ENCODE data around the gene KRT80. TPM values are rescaled to one million over a fixed set of nuclear protein-coding genes. Genes with fewer than 3 reads are reported as not detected.

The KRT80 gene
- total RNA-seq, 1 experiment from 2014 or later, result 51.5 TPM

DNA sequence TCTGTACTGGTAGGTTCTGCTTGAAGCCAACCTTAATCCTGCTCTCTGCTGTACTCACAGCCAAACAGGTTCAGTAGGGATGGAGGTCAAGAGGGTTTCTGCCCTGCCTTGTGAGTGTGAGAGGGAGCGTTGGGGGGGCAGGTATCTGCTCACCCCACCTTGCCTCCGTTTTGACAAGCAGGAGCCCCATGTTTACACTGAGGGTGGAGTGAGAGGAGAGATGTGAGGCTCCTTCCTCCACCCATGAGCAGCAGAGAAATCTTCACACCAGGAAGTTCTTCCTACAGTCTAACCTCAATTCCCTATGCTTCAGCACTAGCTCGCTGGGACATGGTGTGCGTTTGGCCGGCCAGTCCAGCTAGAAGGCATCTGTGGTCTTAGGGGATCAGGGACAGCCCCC, 4.2 kb downstream of the KRT80 start:
- in situ Hi-C loops (cut with HindIII; ENCODE audit: low pct_unique_long_range_greater_than_20kb, low sequenced_read_pairs) (no loop called here), intact Hi-C loops (cut with micrococcal nuclease; ENCODE audit: unreplicated experiment) (no loop called here)
- Histone ChIP-seq H3K36me3 (ENCODE audit: control insufficient read depth, insufficient read depth, low read length) (no peaks in the 10 kb centered on the region), H3K4me3 (ENCODE audit: low read depth in 2 of 2, low read length in 2 of 2) (no peak overlapping the region), H3K27me3 (ENCODE audit: control insufficient read depth, insufficient read depth, low read length) (no peaks in the 10 kb centered on the region), H3K9me3 (ENCODE audit: control insufficient read depth, insufficient read depth, low read depth, low read length) (no peaks in the 10 kb centered on the region), H3K27ac (ENCODE audit: low read length) (peak overlapping the region; percentile 95), H3K4me1 (ENCODE audit: control insufficient read depth, insufficient read depth, low read length) (peaks cover 96% of the 10 kb centered on the region)
- ChIA-PET CTCF (no interaction called here), POLR2A (no interaction called here)
- no TSS peak for BruUV-seq (replicated peaks)
- DNase-seq (ENCODE audit: low read depth, low spot score), result no peak
- no peak for ATAC-seq
- TF ChIP-seq POLR2AphosphoS5 (IDR thresholded peaks at IDR 0.05; ENCODE audit: low read depth, low read length), result no peak
- no peak for TF ChIP-seq TCF7L2 (IDR thresholded peaks at IDR 0.05; ENCODE audit: low read depth, low read length)
- TF ChIP-seq, protein P1, sequence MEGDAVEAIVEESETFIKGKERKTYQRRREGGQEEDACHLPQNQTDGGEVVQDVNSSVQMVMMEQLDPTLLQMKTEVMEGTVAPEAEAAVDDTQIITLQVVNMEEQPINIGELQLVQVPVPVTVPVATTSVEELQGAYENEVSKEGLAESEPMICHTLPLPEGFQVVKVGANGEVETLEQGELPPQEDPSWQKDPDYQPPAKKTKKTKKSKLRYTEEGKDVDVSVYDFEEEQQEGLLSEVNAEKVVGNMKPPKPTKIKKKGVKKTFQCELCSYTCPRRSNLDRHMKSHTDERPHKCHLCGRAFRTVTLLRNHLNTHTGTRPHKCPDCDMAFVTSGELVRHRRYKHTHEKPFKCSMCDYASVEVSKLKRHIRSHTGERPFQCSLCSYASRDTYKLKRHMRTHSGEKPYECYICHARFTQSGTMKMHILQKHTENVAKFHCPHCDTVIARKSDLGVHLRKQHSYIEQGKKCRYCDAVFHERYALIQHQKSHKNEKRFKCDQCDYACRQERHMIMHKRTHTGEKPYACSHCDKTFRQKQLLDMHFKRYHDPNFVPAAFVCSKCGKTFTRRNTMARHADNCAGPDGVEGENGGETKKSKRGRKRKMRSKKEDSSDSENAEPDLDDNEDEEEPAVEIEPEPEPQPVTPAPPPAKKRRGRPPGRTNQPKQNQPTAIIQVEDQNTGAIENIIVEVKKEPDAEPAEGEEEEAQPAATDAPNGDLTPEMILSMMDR (IDR thresholded peaks at IDR 0.05), result no peak
- no peak for TF ChIP-seq SIN3A (IDR thresholded peaks at IDR 0.05; ENCODE audit: borderline replicate concordance, insufficient read depth, low read depth, low read length)
- TF ChIP-seq, protein P2, sequence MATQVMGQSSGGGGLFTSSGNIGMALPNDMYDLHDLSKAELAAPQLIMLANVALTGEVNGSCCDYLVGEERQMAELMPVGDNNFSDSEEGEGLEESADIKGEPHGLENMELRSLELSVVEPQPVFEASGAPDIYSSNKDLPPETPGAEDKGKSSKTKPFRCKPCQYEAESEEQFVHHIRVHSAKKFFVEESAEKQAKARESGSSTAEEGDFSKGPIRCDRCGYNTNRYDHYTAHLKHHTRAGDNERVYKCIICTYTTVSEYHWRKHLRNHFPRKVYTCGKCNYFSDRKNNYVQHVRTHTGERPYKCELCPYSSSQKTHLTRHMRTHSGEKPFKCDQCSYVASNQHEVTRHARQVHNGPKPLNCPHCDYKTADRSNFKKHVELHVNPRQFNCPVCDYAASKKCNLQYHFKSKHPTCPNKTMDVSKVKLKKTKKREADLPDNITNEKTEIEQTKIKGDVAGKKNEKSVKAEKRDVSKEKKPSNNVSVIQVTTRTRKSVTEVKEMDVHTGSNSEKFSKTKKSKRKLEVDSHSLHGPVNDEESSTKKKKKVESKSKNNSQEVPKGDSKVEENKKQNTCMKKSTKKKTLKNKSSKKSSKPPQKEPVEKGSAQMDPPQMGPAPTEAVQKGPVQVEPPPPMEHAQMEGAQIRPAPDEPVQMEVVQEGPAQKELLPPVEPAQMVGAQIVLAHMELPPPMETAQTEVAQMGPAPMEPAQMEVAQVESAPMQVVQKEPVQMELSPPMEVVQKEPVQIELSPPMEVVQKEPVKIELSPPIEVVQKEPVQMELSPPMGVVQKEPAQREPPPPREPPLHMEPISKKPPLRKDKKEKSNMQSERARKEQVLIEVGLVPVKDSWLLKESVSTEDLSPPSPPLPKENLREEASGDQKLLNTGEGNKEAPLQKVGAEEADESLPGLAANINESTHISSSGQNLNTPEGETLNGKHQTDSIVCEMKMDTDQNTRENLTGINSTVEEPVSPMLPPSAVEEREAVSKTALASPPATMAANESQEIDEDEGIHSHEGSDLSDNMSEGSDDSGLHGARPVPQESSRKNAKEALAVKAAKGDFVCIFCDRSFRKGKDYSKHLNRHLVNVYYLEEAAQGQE (IDR thresholded peaks at IDR 0.05; ENCODE audit: insufficient read depth in 1 of 2, low read depth in 2 of 2, low read length in 1 of 2), result no peak

DNA sequence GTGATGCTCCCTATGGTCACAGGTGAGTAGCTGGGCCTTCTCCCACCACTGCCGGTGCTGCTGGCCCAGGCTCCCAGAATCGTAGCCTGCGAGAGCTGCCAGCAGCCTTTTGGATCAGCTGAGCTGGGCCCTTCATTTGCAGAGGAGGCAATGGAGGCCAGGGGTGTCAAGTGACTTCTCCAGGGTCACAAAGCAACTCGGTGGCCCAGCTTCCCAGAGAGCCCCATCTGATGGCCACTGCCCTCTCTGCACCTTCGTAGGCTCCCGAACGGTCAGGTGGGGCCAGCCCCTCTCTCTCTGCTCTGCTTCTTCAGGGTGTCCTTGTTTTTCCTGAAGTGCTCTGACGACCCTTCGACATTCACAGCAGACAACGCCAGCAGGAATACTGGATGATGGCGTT, 4.6 kb downstream of the KRT80 start:
- intact Hi-C loops (cut with micrococcal nuclease; ENCODE audit: unreplicated experiment) (no loop called here), in situ Hi-C loops (cut with HindIII; ENCODE audit: low pct_unique_long_range_greater_than_20kb, low sequenced_read_pairs) (no loop called here)
- CTCF ChIA-PET, result interaction anchor here (0.6 to 1.7 kb wide), 2 partner anchors 13 to 140 kb away, joined by 3 to 4 read pairs; no protein-coding TSS in a partner anchor
- Histone ChIP-seq H3K36me3 (ENCODE audit: control insufficient read depth, insufficient read depth, low read length) (no peaks in the 10 kb centered on the region), H3K27ac (ENCODE audit: low read length) (peak overlapping the region; percentile 95), H3K9me3 (ENCODE audit: control insufficient read depth, insufficient read depth, low read depth, low read length) (no peaks in the 10 kb centered on the region), H3K4me3 (ENCODE audit: low read depth in 2 of 2, low read length in 2 of 2) (no peak overlapping the region), H3K27me3 (ENCODE audit: control insufficient read depth, insufficient read depth, low read length) (no peaks in the 10 kb centered on the region), H3K4me1 (ENCODE audit: control insufficient read depth, insufficient read depth, low read length) (peaks cover 96% of the 10 kb centered on the region)
- ATAC-seq (no peak), DNase-seq (ENCODE audit: low read depth, low spot score) (no peak)
- POLR2A ChIA-PET, result no interaction called here
- BruUV-seq (replicated peaks), result no TSS peak
- TF ChIP-seq SIN3A (IDR thresholded peaks at IDR 0.05; ENCODE audit: borderline replicate concordance, insufficient read depth, low read depth, low read length) (no peak), TCF7L2 (IDR thresholded peaks at IDR 0.05; ENCODE audit: low read depth, low read length) (no peak), POLR2AphosphoS5 (IDR thresholded peaks at IDR 0.05; ENCODE audit: low read depth, low read length) (no peak)
- TF ChIP-seq, protein P2 (IDR thresholded peaks at IDR 0.05; ENCODE audit: insufficient read depth in 1 of 2, low read depth in 2 of 2, low read length in 1 of 2), result no peak
- TF ChIP-seq, protein P1 (IDR thresholded peaks at IDR 0.05), result no peak

Measured in Panc1 (cell line).